Thymus (tissue), 11 donors: ENCODE measurements around the gene SLC25A42. TPM values are rescaled to one million over a fixed set of nuclear protein-coding genes. Genes with fewer than 3 reads are reported as not detected.
A peak's percentile ranks its signal among the peaks of the same experiment; 100 is the strongest.

Source experiments
- DNase-seq, 9 donors: peaks; one replicate each; pipeline ENCODE4 v3.0.0-alpha.2; 2013; ENCODE audit warnings: low spot score in 9 of 9, low read depth in 6 of 9, missing footprints in 1 of 9
- H3K27ac ChIP-seq, 2 donors: one replicate each; pipeline ENCODE4 v1.5.1; 2013; ENCODE audit warnings: control low read depth in 1 of 2, low read depth in 1 of 2, low read length in 1 of 2, mild to moderate bottlenecking in 1 of 2, moderate library complexity in 1 of 2
- H3K27me3 ChIP-seq, 2 donors: one replicate each; pipeline ENCODE4 v1.5.1; 2013; ENCODE audit warnings: low read length in 1 of 2; ENCODE audit not compliant: control insufficient read depth in 2 of 2, insufficient read depth in 1 of 2
- H3K36me3 ChIP-seq, 2 donors: one replicate each; pipeline ENCODE4 v1.5.1; 2013; ENCODE audit warnings: low read length in 1 of 2, mild to moderate bottlenecking in 1 of 2, moderate library complexity in 1 of 2; ENCODE audit not compliant: control insufficient read depth in 2 of 2, insufficient read depth in 2 of 2
- H3K4me1 ChIP-seq, 2 donors: one replicate each; pipeline ENCODE4 v1.5.1; 2013; ENCODE audit warnings: low read length in 2 of 2; ENCODE audit not compliant: control insufficient read depth in 2 of 2, insufficient read depth in 2 of 2
- H3K4me3 ChIP-seq, 2 donors: one replicate each; pipeline ENCODE4 v1.5.1; 2013; ENCODE audit warnings: low read length in 2 of 2, control low read depth in 1 of 2, mild to moderate bottlenecking in 1 of 2
- H3K9me3 ChIP-seq, 2 donors: one replicate each; pipeline ENCODE4 v1.5.1; 2013; ENCODE audit warnings: low read length in 1 of 2, mild to moderate bottlenecking in 1 of 2; ENCODE audit not compliant: control insufficient read depth in 2 of 2, insufficient read depth in 1 of 2
- WGBS: extraction: QIAGEN DNeasy Blood & Tissue Kit; methylation state at CpG from one replicate; pipeline ENCODE4 v1.1.7; 2013; 5-methylcytosine and 5-hydroxymethylcytosine counted together
- polyA plus RNA-seq: library from polyadenylated mRNA; stranded (reverse); fragments of 200-250 nt; gene quantifications from one replicate; pipeline ENCODE4 v1.2.3, GENCODE V29; 2013
- total RNA-seq: library from RNA; stranded (reverse); fragments of 120-200 nt; gene quantifications from one replicate; pipeline ENCODE4 v1.2.4, GENCODE V29; 2013
- donor health status: healthy.

Gene SLC25A42
- total and polyA plus RNA-seq, 2 donors: 5.8 to 10.9 TPM

DNA sequence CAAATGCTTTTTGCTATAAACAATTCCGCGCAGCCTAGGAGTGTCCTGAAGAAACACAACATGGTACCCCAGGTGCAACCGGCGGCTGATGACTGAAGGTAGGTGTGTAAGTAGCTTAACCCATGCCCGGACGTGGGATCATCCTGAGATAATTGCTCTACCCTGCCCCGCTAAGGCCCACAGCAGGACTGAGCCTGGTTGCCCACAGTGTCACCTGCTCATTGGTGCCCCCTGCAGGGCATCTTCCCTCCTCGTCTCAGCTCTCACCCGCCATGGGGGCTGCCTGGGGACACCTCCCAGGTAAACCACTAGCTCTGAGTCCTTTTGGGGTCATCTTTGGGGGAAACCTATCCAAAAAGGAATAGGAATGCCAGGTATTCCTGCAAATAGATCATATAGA is 52.2 kb downstream of the SLC25A42 start:
- H3K27ac ChIP-seq: no peak overlapping the region
- H3K27me3 ChIP-seq: peaks cover 0 to under 1% of the 10 kb centered on the region in 2 donors
- no peak overlapping the region for H3K4me3 ChIP-seq
- H3K36me3 ChIP-seq: peaks cover 8 to 28% of the 10 kb centered on the region in 2 donors
- no peaks in the 10 kb centered on the region for H3K4me1 ChIP-seq
- WGBS: 91% methylated on average over 9 of the region's 9 CpGs
- no peak for DNase-seq
- peaks cover 0 to 1% of the 10 kb centered on the region in 2 donors for H3K9me3 ChIP-seq

DNA sequence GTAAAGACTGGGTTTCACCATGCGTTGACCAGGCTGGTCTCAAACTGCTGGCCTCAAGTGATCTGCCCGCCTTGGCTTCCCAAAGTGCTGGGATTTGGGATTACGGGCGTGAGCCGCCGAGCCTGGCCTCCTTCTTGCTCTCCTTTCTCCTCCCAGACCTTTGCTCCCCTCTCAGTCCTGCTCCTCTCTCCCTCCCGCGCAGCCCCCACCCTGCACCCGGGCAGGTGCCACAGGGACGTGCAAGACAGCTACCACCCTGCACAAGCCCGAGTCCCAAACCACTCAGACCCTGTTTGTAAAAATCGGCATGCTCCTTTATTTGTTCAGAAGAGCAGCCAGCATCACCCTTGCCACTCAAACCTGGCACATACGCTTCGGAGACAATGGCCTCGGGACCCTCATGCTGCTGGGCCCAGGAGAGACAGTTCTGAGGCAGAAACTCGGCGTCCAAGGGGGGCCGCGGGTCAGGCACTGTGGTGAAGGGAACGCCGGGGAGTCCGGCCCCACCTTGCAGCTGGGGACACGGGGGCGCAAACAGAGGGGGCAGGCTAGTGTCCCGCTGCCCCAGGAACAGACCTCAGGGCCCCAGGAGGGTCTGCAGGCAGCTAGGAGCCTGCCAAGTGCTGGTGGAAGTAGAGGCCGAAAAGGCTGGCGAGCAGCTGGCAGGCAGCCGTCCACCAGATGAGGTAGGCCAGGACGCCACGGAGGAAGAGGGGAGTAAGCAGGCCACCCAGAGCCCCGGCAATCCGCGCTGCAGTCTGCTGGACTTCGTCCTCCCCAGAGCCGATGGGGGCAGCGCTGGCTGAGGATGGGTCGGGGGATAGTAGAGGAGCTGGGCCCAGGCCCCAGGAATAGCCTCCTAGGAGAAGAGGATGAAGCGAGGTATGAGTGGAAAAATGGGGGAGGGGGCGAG is 55.8 kb downstream of the SLC25A42 start:
- Histone ChIP-seq H3K4me1 (no peaks in the 10 kb centered on the region), H3K36me3 (peaks cover 8 to 27% of the 10 kb centered on the region in 2 donors), H3K9me3 (peaks cover 1 to 4% of the 10 kb centered on the region in 2 donors), H3K27me3 (no peaks in the 10 kb centered on the region), H3K4me3 (no peak overlapping the region), H3K27ac (no peak overlapping the region)
- WGBS: 97% methylated on average over 39 of the region's 39 CpGs
- DNase-seq: no peak

DNA sequence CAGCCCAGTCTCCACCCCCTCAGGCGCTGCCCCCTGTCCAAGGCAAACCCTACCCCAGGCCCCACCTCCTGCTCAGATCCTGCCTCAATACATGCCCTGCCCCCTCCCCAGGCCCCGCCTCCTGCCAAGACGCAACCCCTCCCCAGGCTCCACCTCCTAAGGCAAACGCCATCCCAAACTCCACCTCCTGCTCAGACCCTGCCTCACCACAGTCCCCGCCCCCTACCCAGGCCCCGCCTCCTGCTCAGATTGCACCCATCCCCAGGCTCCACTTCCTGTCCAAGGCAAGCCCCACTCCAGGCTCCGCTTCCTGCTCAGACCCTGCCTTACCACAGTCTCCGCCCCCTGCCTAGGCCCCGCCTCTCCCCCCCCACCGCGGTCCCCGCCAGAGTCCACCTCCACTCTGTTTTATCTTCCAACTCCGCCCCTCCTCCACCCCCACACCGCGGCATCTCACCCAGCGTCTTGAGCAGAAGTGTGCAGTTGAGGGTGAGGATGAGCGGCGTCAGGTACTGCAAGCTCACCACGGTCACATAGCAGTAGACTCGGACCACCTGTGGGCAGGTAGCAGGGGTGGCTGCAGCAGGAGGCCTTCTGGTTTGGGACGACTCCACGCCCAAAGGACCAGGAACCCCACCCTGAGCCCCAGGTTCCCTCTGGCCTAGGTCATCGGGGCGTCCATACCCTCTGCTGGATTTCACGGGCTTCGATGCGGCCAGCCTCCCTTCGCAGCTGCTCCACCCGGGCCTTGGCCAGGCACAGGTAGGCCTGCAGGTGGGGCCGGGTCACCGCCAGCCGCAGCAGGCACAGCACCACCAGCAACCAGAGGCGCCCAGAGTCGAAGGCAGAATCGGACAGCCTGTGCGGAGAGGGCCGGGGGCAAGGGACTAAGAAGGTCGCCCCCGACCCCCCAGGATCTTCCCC is 56.8 kb downstream of the SLC25A42 start:
- Histone ChIP-seq H3K4me3 (no peak overlapping the region), H3K27ac (no peak overlapping the region), H3K27me3 (no peaks in the 10 kb centered on the region), H3K4me1 (no peaks in the 10 kb centered on the region), H3K36me3 (peaks cover 8 to 27% of the 10 kb centered on the region in 2 donors), H3K9me3 (peaks cover 1 to 4% of the 10 kb centered on the region in 2 donors)
- peak in 2 of 9 donors; percentile 49 to 54 for DNase-seq
- WGBS: 95% methylated on average over 39 of the region's 39 CpGs

DNA sequence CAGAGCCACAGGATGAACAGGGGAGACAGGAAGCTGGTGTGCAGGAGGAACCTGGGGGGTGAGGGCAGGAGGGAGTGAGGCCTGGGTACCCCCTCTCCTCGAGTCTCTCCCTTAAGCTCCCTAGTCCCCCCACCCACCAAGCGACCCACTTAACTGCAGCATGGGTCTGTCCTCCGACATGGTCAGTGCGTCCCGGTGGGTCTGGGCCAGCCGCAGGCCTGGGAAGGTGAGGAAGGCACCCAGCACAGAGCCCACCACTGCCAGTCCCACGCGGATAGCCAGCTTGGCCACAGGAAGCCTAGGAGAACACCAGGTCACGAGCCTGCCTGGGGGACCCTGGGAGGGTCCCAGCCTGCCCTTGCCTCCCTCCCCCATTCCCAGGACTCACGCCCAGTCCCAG is 57.6 kb downstream of the SLC25A42 start:
- WGBS: 94% methylated on average over 10 of the region's 10 CpGs
- Histone ChIP-seq H3K36me3 (peaks cover 8 to 27% of the 10 kb centered on the region in 2 donors), H3K9me3 (peaks cover 1 to 4% of the 10 kb centered on the region in 2 donors), H3K4me1 (no peaks in the 10 kb centered on the region), H3K27ac (no peak overlapping the region), H3K27me3 (no peaks in the 10 kb centered on the region), H3K4me3 (no peak overlapping the region)
- DNase-seq: no peak

DNA sequence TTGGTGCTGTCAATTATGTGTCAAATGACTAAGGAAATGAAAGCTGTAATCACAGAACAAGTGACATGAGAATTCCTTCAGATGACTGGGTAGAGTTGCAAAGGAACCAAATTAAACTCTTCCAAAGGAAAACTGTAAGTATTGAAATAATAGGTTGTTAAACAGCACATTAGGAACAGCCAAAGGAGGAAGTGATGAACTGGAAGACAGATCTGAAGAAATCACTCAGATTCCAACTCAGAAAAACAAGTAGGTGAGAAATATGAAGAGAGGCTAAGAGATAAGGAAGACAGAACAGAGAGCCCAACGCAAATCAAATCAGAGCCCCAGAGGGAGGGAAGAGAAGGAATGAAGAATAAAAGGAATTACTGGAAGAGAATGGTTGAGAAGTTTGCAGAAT is 59.1 kb downstream of the SLC25A42 start:
- no peak for DNase-seq
- no peak overlapping the region for H3K4me3 ChIP-seq
- no peaks in the 10 kb centered on the region for H3K4me1 ChIP-seq
- H3K27ac ChIP-seq: no peak overlapping the region
- no peaks in the 10 kb centered on the region for H3K27me3 ChIP-seq
- peaks cover 8 to 27% of the 10 kb centered on the region in 2 donors for H3K36me3 ChIP-seq
- WGBS: 98% methylated on average over 1 of the region's 1 CpG
- H3K9me3 ChIP-seq: peaks cover 1 to 4% of the 10 kb centered on the region in 2 donors

DNA sequence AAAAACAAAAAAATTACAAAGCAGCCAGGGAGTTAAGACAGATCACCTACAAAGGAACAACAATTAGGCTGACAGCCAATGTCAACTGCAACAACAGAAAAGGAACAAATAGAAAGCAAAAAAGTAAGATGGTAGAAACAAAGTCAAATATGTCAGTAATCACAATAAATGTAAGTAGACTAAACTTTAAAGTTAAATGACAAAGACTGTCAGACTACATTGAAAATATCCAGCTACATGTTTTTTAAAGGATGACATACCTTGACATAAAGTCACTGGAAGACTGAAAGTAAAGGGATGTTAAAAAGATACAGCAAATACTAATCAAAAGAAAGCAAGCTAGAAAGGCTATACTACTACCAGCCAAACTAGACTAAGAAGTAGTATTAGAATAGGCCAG is 59.6 kb downstream of the SLC25A42 start:
- Histone ChIP-seq H3K27ac (no peak overlapping the region), H3K36me3 (peaks cover 8 to 27% of the 10 kb centered on the region in 2 donors), H3K4me1 (no peaks in the 10 kb centered on the region), H3K4me3 (no peak overlapping the region), H3K9me3 (peaks cover 1 to 4% of the 10 kb centered on the region in 2 donors), H3K27me3 (no peaks in the 10 kb centered on the region)
- no peak for DNase-seq

DNA sequence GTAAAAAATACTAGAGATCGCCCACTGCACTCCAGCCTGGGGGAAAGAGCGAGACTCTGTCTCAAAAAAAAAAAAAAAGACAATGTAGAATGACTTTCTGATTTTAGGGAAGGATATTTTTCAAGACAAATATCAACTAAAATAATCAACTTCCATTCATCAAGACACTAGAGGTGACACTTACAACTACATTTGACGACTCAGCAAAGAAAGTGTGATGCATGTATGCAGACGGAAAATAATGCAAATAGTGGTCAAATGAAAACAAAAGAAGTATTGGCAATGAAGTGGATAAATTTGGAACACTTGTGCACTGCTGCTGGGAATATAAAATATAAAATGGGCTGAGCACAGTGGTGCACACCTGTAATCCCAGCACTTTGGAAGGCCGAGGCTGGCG is 62.3 kb downstream of the SLC25A42 start:
- 96% methylated on average over 6 of the region's 6 CpGs for WGBS
- Histone ChIP-seq H3K27ac (no peak overlapping the region), H3K36me3 (peaks cover 0 to 9% of the 10 kb centered on the region in 2 donors), H3K4me3 (no peak overlapping the region), H3K27me3 (no peaks in the 10 kb centered on the region), H3K9me3 (peaks cover 0 to 4% of the 10 kb centered on the region in 2 donors), H3K4me1 (no peaks in the 10 kb centered on the region)
- DNase-seq: no peak

DNA sequence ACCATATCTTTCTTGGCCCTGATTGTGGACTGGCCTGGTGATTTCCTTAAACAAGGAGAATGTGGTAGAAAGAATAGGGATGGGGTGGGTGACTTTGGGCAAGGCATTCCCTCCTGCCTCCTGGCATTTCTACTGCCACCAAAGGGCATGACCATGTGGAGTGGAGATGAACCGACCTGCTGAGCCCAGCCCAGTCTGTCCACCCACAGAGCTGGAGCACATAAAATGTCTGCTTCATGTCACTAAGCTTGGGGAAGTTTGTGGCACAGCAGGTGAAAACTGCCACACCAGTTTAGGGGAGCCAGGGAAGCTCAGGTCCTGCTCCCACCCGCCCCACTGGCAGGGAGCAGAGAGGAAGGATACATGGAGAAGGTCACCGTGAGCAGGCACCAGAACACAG is 68.2 kb downstream of the SLC25A42 start:
- no peak for DNase-seq
- Histone ChIP-seq H3K9me3 (peaks cover 5 to 15% of the 10 kb centered on the region in 2 donors), H3K27ac (no peak overlapping the region), H3K36me3 (peaks cover 0 to 10% of the 10 kb centered on the region in 2 donors), H3K4me3 (no peak overlapping the region), H3K27me3 (no peaks in the 10 kb centered on the region), H3K4me1 (peaks cover 13 to 17% of the 10 kb centered on the region in 2 donors)
- 96% methylated on average over 3 of the region's 3 CpGs for WGBS

DNA sequence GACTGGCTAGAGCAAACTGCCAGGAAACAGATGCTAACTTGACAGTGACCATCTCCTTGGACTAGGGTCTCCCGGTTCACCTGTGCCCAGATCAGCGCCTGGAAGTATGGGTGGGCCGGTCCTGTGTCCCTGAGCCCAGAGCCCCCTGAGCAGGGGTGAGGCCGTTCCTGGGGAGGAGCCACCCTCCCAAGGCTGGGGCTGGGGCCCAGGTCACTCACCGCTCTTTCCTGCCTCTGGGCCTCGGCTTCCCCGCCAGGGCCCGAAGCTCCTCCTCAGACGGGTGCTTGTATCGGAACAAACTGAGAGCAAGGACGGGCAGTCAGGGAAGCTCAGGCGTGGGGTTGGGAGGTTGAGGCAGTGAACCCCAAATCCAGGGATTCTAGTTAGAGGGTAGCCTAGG is 69.1 kb downstream of the SLC25A42 start:
- H3K9me3 ChIP-seq: peaks cover 5 to 21% of the 10 kb centered on the region in 2 donors
- H3K27ac ChIP-seq: no peak overlapping the region
- H3K4me3 ChIP-seq: no peak overlapping the region
- H3K36me3 ChIP-seq: peaks cover 0 to 10% of the 10 kb centered on the region in 2 donors
- WGBS: 99% methylated on average over 12 of the region's 12 CpGs
- DNase-seq: no peak
- peaks cover 23 to 26% of the 10 kb centered on the region in 2 donors for H3K4me1 ChIP-seq
- peaks cover 0 to 2% of the 10 kb centered on the region in 2 donors for H3K27me3 ChIP-seq
